Right lobe of liver (tissue), 6 donors: ENCODE results near the gene POU2F1. TPM values are rescaled to one million over a fixed set of nuclear protein-coding genes. Genes with fewer than 3 reads are reported as not detected.
A peak's percentile ranks its signal among the peaks of the same experiment; 100 is the strongest.

ENCODE experiments used
- ATAC-seq, 4 donors: fragments of 200-7000 bp; cut with Tn5 transposase; one replicate each; pipeline ENCODE4 v1.9.1; 2020; ENCODE audit warnings: mild to moderate bottlenecking in 4 of 4, moderate library complexity in 4 of 4
- DNase-seq, 3 donors: peaks; one replicate each; pipeline ENCODE4 v3.0.0-alpha.2; 2020
- H3K27ac ChIP-seq, 3 donors: fragments of 200-600 bp; one replicate each; pipeline ENCODE4 v1.8.0; 2022
- H3K27me3 ChIP-seq, 2 donors: fragments of 200-600 bp; one replicate each; pipeline ENCODE4 v1.8.0; 2022
- H3K36me3 ChIP-seq, 4 donors: fragments of 200-600 bp; sonication (generic) in 1 of 4; one replicate each; pipeline versions ENCODE4 v1.5.1 to v1.8.0; 2017 to 2022; ENCODE audit warnings: control low read depth in 1 of 4
- H3K4me1 ChIP-seq, 4 donors: fragments of 200-600 bp; sonication (generic) in 1 of 4; one replicate each; pipeline versions ENCODE4 v1.5.1 to v1.8.0; 2017 to 2022; ENCODE audit warnings: control low read depth in 1 of 4
- H3K4me3 ChIP-seq, 3 donors: fragments of 200-600 bp; one replicate each; pipeline ENCODE4 v1.8.0; 2022
- H3K9me3 ChIP-seq, 4 donors: fragments of 200-600 bp; sonication (generic) in 1 of 4; one replicate each; pipeline versions ENCODE4 v1.5.1 to v1.8.0; 2017 to 2022; ENCODE audit warnings: control low read depth in 1 of 4
- CTCF ChIP-seq, 4 donors: fragments of 200-600 bp in 3 of 4; fragments of 450-650 bp in 1 of 4; IDR thresholded peaks; one replicate each; pipeline versions ENCODE4 v1.5.1 to v1.8.0; 2016 to 2022; ENCODE audit warnings: antibody characterized with exemption in 4 of 4, mild to moderate bottlenecking in 2 of 4
- POLR2A ChIP-seq: fragments of 450-650 bp; IDR thresholded peaks from one replicate; pipeline ENCODE4 v1.6.1; 2017; ENCODE audit warnings: antibody characterized with exemption, mild to moderate bottlenecking
- WGBS: methylation state at CpG from one replicate; pipeline ENCODE4 v1.1.6; 2018; ENCODE audit warnings: low coverage, low lambda C conversion rate; ENCODE audit not compliant: insufficient coverage; ENCODE audit errors: missing lambda C conversion rate; 5-methylcytosine and 5-hydroxymethylcytosine counted together
- intact Hi-C, 2 donors: fragments of 100-400 bp; cut with DNase I; formaldehyde crosslinking; loops; one replicate each; pipeline versions ENCODE4 v1.11.2 to v1.14.1; 2022
- total RNA-seq, 6 experiments: library from RNA; depleted of rRNA in 2 of 6; stranded (reverse); fragments of >200 nt in 2 of 6; fragmentation: NEBNext Ultra II Directional in 3 of 6; extraction: Animal tissue kit (Norgen Biotek cat#: 25700) in 3 of 6; gene quantifications; one replicate each; pipeline versions ENCODE4 v1.1.0 to v1.2.4, GENCODE V29; 2016 to 2023
- donor health status: DM: no; HTN: yes; CAD: no.
- donor health status: DM: no; HTN: no; CAD: no.
- donor health status: DM: no; HTN: no; CAD: no.
- donor health status: DM: no; HTN: yes; CAD: no.
- donor health status: DM: no; HTN: yes; CAD: no.

Gene POU2F1
- total RNA-seq, 6 experiments from 2014 or later = 4.8 to 10.3 (median 6.2) TPM

GRCh38 chr1:167229719-167230385, 9.2 kb downstream of the POU2F1 start:
- Histone ChIP-seq H3K36me3 (no peaks in the 10 kb centered on the region), H3K9me3 (no peaks in the 10 kb centered on the region), H3K27me3 (no peaks in the 10 kb centered on the region), H3K4me3 (no peak overlapping the region), H3K4me1 (peaks cover 0 to 10% (median 0%) of the 10 kb centered on the region in 4 donors), H3K27ac (no peak overlapping the region)
- no peak for TF ChIP-seq CTCF (IDR thresholded peaks at IDR 0.05)
- no peak for TF ChIP-seq POLR2A
- ATAC-seq (peak in 2 of 4 donors; percentile 31 to 38), DNase-seq (no peak)
- 53% methylated on average over 2 of the region's 2 CpGs for WGBS
- intact Hi-C loops = no loop called here

- DNase-seq = no peak
- Histone ChIP-seq H3K4me3 (no peak overlapping the region), H3K9me3 (no peaks in the 10 kb centered on the region), H3K27me3 (no peaks in the 10 kb centered on the region), H3K27ac (no peak overlapping the region), H3K36me3 (no peaks in the 10 kb centered on the region), H3K4me1 (peaks cover 0 to 10% (median 0%) of the 10 kb centered on the region in 4 donors)
- ATAC-seq = no peak
- intact Hi-C loops = no loop called here
- no peak for TF ChIP-seq CTCF (IDR thresholded peaks at IDR 0.05)
- no peak for TF ChIP-seq POLR2A
Observed at GRCh38 chr1:167230437-167230836, 9.8 kb downstream of the POU2F1 start.

GRCh38 chr1:167231873-167232450, 11.3 kb downstream of the POU2F1 start:
- ATAC-seq (no peak), DNase-seq (no peak)
- H3K27ac ChIP-seq = no peak overlapping the region
- no peak for TF ChIP-seq CTCF (IDR thresholded peaks at IDR 0.05)
- no peak for TF ChIP-seq POLR2A
- no peaks in the 10 kb centered on the region for H3K27me3 ChIP-seq
- no peaks in the 10 kb centered on the region for H3K9me3 ChIP-seq
- H3K4me3 ChIP-seq = no peak overlapping the region
- 84% methylated on average over 6 of the region's 6 CpGs for WGBS
- no peaks in the 10 kb centered on the region for H3K36me3 ChIP-seq
- intact Hi-C loops = no loop called here
- H3K4me1 ChIP-seq = peaks cover 0 to 10% (median 0%) of the 10 kb centered on the region in 4 donors

GRCh38 chr1:167232801-167233200, 12.1 kb downstream of the POU2F1 start:
- Histone ChIP-seq H3K36me3 (no peaks in the 10 kb centered on the region), H3K4me1 (peaks cover 0 to 10% (median 0%) of the 10 kb centered on the region in 4 donors), H3K27ac (no peak overlapping the region), H3K27me3 (no peaks in the 10 kb centered on the region), H3K4me3 (no peak overlapping the region), H3K9me3 (no peaks in the 10 kb centered on the region)
- 100% methylated on average over 2 of the region's 2 CpGs for WGBS
- no peak for DNase-seq
- no peak for ATAC-seq
- TF ChIP-seq POLR2A (no peak), CTCF (IDR thresholded peaks at IDR 0.05) (no peak)
- intact Hi-C loops = no loop called here
